Hepatocyte (in vitro differentiated cells): Measurements from ENCODE around the gene FLRT1. TPM values are rescaled to one million over a fixed set of nuclear protein-coding genes. Genes with fewer than 3 reads are reported as not detected.

ENCODE experiments used
- DNase-seq: peaks from one replicate; pipeline ENCODE4 v3.0.0-alpha.2; 2016; ENCODE audit warnings: low spot score
- H2AFZ ChIP-seq: fragments of 200-600 bp; sonication (generic); 2 replicates; pipeline ENCODE4 v1.6.0; 2016; ENCODE audit warnings: antibody characterized with exemption, mild to moderate bottlenecking
- H3K27ac ChIP-seq: fragments of 200-600 bp; sonication (generic); 2 replicates; pipeline ENCODE4 v1.5.1; 2016; ENCODE audit warnings: mild to moderate bottlenecking
- H3K27me3 ChIP-seq: fragments of 200-600 bp; sonication (generic); 2 replicates; pipeline ENCODE4 v1.6.1; 2016
- H3K36me3 ChIP-seq: fragments of 200-600 bp; sonication (generic); replicated peaks from 2 replicates; pipeline ENCODE4 v1.5.1; 2016; ENCODE audit warnings: low read depth; ENCODE audit not compliant: insufficient read depth
- H3K4me1 ChIP-seq: fragments of 200-600 bp; sonication (generic); 2 replicates; pipeline ENCODE4 v1.5.1; 2016; ENCODE audit warnings: mild to moderate bottlenecking, moderate library complexity; ENCODE audit not compliant: insufficient read depth
- H3K4me2 ChIP-seq: fragments of 200-600 bp; sonication (generic); 2 replicates; pipeline ENCODE4 v1.6.0; 2016
- H3K4me3 ChIP-seq: fragments of 200-600 bp; sonication (generic); 2 replicates; pipeline ENCODE4 v1.5.1; 2016; ENCODE audit warnings: mild to moderate bottlenecking
- H3K79me2 ChIP-seq: fragments of 200-600 bp; sonication (generic); 2 replicates; pipeline ENCODE4 v1.6.0; 2017; ENCODE audit warnings: mild to moderate bottlenecking
- H3K9me2 ChIP-seq: fragments of 200-600 bp; sonication (generic); replicated peaks from 2 replicates; pipeline ENCODE4 v1.6.0; 2017; ENCODE audit warnings: mild to moderate bottlenecking; ENCODE audit not compliant: insufficient read depth
- H3K9me3 ChIP-seq: fragments of 200-600 bp; sonication (generic); 2 replicates; pipeline ENCODE4 v1.5.1; 2016; ENCODE audit warnings: low read depth, mild to moderate bottlenecking
- H4K20me1 ChIP-seq: fragments of 200-600 bp; sonication (generic); 2 replicates; pipeline ENCODE4 v1.6.0; 2016; ENCODE audit warnings: mild to moderate bottlenecking; ENCODE audit not compliant: insufficient read depth, poor library complexity, severe bottlenecking
- EZH2 ChIP-seq: fragments of 200-600 bp; sonication (generic); IDR thresholded peaks from 2 replicates; pipeline ENCODE4 v1.6.1; 2016; ENCODE audit warnings: antibody characterized with exemption, mild to moderate bottlenecking, borderline replicate concordance
- EZH2phosphoT487 ChIP-seq: fragments of 200-600 bp; sonication (generic); IDR thresholded peaks from one replicate; pipeline ENCODE4 v1.6.1; 2018; ENCODE audit warnings: antibody characterized with exemption, mild to moderate bottlenecking, low read depth, moderate library complexity; ENCODE audit not compliant: unreplicated experiment, severe bottlenecking
- WGBS: methylation state at CpG from one replicate; pipeline ENCODE4 v1.1.6; 2016; ENCODE audit warnings: low lambda C conversion rate; ENCODE audit errors: missing lambda C conversion rate; 5-methylcytosine and 5-hydroxymethylcytosine counted together
- polyA plus RNA-seq: library from polyadenylated mRNA; unstranded; fragments of >200 nt; fragmentation: Nextera tagmentation; extraction: Ambion mirVana; gene quantifications from 2 replicates; pipeline ENCODE4 v1.2.1, GENCODE V29; 2016
- total RNA-seq: library from RNA; depleted of rRNA; stranded (reverse); fragments of >200 nt; gene quantifications from 2 replicates; pipeline ENCODE4 v1.2.3, GENCODE V29; 2014
- TF ChIP-seq, protein P1 (sequence below): fragments of 200-600 bp; sonication (generic); IDR thresholded peaks from 2 replicates; pipeline ENCODE4 v1.5.1; 2016; ENCODE audit warnings: antibody characterized with exemption, mild to moderate bottlenecking; ENCODE audit not compliant: poor library complexity

FLRT1 gene, protein sequence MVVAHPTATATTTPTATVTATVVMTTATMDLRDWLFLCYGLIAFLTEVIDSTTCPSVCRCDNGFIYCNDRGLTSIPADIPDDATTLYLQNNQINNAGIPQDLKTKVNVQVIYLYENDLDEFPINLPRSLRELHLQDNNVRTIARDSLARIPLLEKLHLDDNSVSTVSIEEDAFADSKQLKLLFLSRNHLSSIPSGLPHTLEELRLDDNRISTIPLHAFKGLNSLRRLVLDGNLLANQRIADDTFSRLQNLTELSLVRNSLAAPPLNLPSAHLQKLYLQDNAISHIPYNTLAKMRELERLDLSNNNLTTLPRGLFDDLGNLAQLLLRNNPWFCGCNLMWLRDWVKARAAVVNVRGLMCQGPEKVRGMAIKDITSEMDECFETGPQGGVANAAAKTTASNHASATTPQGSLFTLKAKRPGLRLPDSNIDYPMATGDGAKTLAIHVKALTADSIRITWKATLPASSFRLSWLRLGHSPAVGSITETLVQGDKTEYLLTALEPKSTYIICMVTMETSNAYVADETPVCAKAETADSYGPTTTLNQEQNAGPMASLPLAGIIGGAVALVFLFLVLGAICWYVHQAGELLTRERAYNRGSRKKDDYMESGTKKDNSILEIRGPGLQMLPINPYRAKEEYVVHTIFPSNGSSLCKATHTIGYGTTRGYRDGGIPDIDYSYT
- total RNA-seq (0.43 and 0.84 TPM in 2 replicates), polyA plus RNA-seq (0.34 and 0.61 TPM in 2 replicates)

DNA sequence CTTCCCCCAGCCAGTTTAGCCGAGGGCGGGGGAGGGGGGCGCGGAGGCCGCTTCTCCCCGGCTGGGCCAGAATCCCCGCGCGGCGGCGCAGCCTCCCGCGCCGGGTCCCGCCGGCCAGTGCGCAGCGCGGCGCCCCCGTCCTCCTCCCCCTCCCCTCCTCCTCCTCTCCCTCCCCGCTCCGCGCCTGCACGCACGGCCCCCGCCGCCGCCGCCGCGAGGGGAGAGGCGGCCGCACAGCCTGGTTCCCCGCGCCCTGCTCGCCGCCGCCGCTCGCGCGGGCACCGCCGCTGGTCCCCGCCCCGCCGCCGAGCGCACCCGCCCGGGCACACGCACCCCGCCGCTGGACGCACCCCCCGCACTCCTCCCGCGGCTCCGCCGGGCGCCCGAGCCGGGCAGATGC is at the start of gene FLRT1:
TSS of gene FLRT1 (plus strand) at position 356 of the 400 bp plus-strand sequence. CDS start 80,337 bp downstream, outside the sequence.
- Histone ChIP-seq H3K9me3 (no peaks in the 10 kb centered on the region), H3K27ac (no peak within 1 kb of the TSS), H2AFZ (peak within 1 kb of the TSS; percentile 7), H3K27me3 (peaks cover 38% of the 10 kb centered on the region), H3K4me1 (peaks cover 10% of the 10 kb centered on the region), H3K4me2 (peak within 1 kb of the TSS; percentile 93), H3K79me2 (no peaks in the 10 kb centered on the region), H4K20me1 (no peaks in the 10 kb centered on the region), H3K4me3 (peak within 1 kb of the TSS; percentile 45), H3K36me3 (no peaks in the 10 kb centered on the region), H3K9me2 (no peaks in the 10 kb centered on the region)
- 5% methylated on average over 7 of the region's 64 CpGs for WGBS
- TF ChIP-seq, protein P1, sequence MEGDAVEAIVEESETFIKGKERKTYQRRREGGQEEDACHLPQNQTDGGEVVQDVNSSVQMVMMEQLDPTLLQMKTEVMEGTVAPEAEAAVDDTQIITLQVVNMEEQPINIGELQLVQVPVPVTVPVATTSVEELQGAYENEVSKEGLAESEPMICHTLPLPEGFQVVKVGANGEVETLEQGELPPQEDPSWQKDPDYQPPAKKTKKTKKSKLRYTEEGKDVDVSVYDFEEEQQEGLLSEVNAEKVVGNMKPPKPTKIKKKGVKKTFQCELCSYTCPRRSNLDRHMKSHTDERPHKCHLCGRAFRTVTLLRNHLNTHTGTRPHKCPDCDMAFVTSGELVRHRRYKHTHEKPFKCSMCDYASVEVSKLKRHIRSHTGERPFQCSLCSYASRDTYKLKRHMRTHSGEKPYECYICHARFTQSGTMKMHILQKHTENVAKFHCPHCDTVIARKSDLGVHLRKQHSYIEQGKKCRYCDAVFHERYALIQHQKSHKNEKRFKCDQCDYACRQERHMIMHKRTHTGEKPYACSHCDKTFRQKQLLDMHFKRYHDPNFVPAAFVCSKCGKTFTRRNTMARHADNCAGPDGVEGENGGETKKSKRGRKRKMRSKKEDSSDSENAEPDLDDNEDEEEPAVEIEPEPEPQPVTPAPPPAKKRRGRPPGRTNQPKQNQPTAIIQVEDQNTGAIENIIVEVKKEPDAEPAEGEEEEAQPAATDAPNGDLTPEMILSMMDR, result no peak
- no peak for TF ChIP-seq EZH2phosphoT487
- no peak for TF ChIP-seq EZH2
- no peak for DNase-seq

DNA sequence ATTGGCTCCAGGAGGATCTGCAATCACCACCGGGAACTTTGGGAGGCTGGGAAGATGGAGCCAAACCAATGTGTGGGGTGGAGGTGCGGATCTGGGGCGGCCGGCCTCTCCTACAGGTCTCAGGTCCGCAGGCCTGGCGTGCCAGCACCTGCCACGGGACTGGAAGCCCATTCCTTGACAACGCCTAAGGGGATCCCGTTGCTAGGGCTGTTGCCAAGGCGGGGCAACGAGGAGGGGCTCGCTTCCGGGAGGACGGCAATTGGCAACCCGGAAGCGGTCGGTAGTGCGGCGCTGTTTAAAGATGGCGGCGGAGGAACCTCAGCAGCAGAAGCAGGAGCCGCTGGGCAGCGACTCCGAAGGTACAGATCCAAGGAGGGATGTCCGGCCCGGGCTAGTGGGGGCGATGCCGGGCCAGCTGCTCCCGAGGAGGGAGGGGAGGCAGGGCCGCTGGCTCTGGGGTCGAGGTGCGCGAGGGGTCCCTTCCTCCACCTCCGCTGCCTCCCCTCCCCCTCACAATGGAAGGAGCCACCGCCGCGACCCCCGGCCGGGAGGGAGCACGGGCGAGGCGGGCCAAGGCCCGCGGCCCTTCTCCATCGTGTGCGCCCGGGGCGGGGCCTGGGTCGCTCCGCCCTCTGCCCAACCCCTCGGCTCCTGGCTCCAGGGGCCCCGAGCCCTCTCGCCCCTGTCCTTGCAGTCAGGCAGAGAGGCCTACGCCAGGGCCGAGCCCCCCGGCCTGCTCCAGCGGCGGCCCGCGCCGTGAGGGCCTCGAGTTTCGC is 49.4 kb upstream of the FLRT1 start, which contains the start of gene OTUB1:
TSS of gene OTUB1 (plus strand) at position 283 of the 776 bp plus-strand sequence. CDS start at position 302, 19 bp downstream.
- H3K4me1 ChIP-seq, result peaks cover 14% of the 10 kb centered on the region
- H3K27ac ChIP-seq, result peak within 1 kb of the TSS; percentile 97
- no peaks in the 10 kb centered on the region for H3K9me3 ChIP-seq
- peaks cover 66% of the 10 kb centered on the region for H3K79me2 ChIP-seq
- peaks cover 17% of the 10 kb centered on the region for H4K20me1 ChIP-seq
- WGBS, result under 1% methylated on average over 36 of the region's 63 CpGs
- H3K4me3 ChIP-seq, result peak within 1 kb of the TSS; percentile 91
- no peaks in the 10 kb centered on the region for H3K27me3 ChIP-seq
- H3K4me2 ChIP-seq, result peak within 1 kb of the TSS; percentile 91
- DNase-seq, result peak; percentile 96
- TF ChIP-seq EZH2phosphoT487 (no peak), EZH2 (no peak)
- TF ChIP-seq, protein P1, result no peak
- H2AFZ ChIP-seq, result peak within 1 kb of the TSS; percentile 84
- no peaks in the 10 kb centered on the region for H3K36me3 ChIP-seq
- no peaks in the 10 kb centered on the region for H3K9me2 ChIP-seq

DNA sequence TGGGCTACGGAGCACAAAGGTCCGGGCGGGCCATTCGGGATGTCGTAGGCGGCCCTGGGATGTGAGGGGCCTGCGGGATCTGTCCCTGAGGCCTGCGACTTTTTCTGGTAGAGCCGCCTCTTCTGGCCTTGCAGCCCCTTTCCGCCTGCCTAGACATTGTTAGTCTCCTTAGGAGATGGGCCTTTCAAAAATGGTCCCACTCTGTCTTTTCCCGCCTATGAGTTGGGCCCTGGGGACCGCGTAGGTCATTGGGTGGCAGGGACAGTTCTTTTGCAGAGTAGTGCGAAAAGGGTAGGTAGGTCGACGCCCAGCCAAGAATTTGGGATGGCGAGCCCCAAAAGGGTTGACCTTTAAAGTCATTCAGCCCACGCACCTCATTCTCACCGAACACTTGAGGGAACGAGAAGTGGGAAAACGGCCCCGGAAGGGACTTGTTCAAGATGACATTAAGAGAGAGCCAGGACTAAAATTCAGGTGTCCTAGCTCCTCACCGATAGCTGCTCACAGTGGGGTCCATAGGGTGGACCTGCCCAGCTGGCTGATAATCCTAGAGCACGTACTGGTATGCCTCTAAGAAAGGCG is 48.7 kb upstream of the FLRT1 start:
- H3K27ac ChIP-seq, result peak overlapping the region; percentile 97
- H2AFZ ChIP-seq, result peak overlapping the region; percentile 84
- WGBS, result 41% methylated on average over 25 of the region's 25 CpGs
- no peaks in the 10 kb centered on the region for H3K9me2 ChIP-seq
- H3K4me3 ChIP-seq, result peak overlapping the region; percentile 91
- H3K9me3 ChIP-seq, result no peaks in the 10 kb centered on the region
- DNase-seq, result no peak
- H4K20me1 ChIP-seq, result peaks cover 21% of the 10 kb centered on the region
- TF ChIP-seq EZH2phosphoT487, result no peak
- TF ChIP-seq, protein P1, result no peak
- no peak for TF ChIP-seq EZH2
- peak overlapping the region; percentile 91 for H3K4me2 ChIP-seq
- H3K4me1 ChIP-seq, result peaks cover 14% of the 10 kb centered on the region
- H3K36me3 ChIP-seq, result no peaks in the 10 kb centered on the region
- H3K27me3 ChIP-seq, result no peaks in the 10 kb centered on the region
- H3K79me2 ChIP-seq, result peaks cover 68% of the 10 kb centered on the region
